Measurements from ENCODE around the gene MIER3. TPM values are rescaled to one million over a fixed set of nuclear protein-coding genes. Genes with fewer than 3 reads are reported as not detected.

The MIER3 gene
- total RNA-seq, 1 experiment from 2014 or later = 26.3 TPM

DNA sequence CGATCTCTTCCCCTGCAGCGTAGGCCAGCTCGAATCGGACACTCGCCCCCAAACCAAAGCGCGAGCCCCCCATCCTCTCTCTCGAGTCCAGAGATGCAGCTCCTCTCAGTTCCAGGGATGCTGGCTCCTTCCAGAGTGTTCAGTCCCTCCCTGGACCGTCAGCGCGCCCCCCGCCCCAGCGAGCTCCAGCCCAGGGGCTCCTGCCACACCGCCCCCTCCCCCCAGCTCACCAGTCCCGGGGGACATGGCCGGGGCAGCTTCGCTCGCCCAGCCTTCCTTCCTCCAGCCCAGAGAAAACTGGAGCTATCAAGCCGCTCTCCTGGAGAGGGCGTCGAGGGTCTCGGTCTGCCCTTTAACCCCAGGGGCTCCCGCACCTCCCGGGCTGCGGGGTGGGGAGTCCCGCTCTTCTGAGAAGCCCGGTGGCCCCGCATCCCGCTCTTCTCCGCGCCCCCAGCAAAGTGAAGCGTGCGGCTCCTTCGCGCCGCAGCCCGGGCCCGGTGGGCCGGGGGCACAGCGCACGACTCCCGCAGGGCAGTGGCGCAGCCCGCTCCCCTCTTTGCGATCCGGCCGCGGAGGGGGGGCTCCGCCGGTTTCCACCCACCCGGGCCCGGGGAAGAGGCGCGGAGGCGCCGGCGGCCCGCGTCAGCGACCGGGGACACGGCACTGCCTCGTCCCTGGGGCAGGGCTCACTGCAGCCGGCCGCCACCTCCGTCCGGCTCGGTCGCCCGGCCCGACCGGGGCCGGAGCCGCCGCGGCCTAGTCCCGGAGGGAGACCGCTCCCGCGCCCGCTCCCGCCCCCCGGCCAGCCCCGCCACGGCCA is 587 bp downstream of the MIER3 start:
- no TSS peak for BruUV-seq (replicated peaks)
- H3K4me3 Mint-ChIP-seq (ENCODE audit: low read depth, unreplicated experiment) = peak overlapping the region; percentile 82
- CTCF ChIA-PET = interaction anchor here (0.6 to 1.9 kb wide), 4 partner anchors 9 to 557 kb away, joined by 3 to 16 read pairs (median 4); partner anchors contain the start of gene SETD9
- H3K9me3 Mint-ChIP-seq (ENCODE audit: low read depth, unreplicated experiment) = no peaks in the 10 kb centered on the region
- peaks cover 37% of the 10 kb centered on the region for H3K36me3 Mint-ChIP-seq (ENCODE audit: insufficient read depth, unreplicated experiment)
- TF ChIP-seq, protein P1, sequence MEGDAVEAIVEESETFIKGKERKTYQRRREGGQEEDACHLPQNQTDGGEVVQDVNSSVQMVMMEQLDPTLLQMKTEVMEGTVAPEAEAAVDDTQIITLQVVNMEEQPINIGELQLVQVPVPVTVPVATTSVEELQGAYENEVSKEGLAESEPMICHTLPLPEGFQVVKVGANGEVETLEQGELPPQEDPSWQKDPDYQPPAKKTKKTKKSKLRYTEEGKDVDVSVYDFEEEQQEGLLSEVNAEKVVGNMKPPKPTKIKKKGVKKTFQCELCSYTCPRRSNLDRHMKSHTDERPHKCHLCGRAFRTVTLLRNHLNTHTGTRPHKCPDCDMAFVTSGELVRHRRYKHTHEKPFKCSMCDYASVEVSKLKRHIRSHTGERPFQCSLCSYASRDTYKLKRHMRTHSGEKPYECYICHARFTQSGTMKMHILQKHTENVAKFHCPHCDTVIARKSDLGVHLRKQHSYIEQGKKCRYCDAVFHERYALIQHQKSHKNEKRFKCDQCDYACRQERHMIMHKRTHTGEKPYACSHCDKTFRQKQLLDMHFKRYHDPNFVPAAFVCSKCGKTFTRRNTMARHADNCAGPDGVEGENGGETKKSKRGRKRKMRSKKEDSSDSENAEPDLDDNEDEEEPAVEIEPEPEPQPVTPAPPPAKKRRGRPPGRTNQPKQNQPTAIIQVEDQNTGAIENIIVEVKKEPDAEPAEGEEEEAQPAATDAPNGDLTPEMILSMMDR (IDR thresholded peaks at IDR 0.05; ENCODE audit: unreplicated experiment) = no peak
- intact Hi-C loops (cut with micrococcal nuclease; ENCODE audit: unreplicated experiment) = loop anchor here (2.0 to 5.0 kb wide), 2 partner anchors 81 to 187 kb away; no protein-coding TSS in a partner anchor
- DNase-seq = peak; percentile 35
- no peaks in the 10 kb centered on the region for H3K27me3 Mint-ChIP-seq (ENCODE audit: unreplicated experiment)
- H3K27ac Mint-ChIP-seq (ENCODE audit: unreplicated experiment) = peak overlapping the region; percentile 28
- H3K4me1 Mint-ChIP-seq (ENCODE audit: low read depth, unreplicated experiment) = peaks cover 22% of the 10 kb centered on the region

DNA sequence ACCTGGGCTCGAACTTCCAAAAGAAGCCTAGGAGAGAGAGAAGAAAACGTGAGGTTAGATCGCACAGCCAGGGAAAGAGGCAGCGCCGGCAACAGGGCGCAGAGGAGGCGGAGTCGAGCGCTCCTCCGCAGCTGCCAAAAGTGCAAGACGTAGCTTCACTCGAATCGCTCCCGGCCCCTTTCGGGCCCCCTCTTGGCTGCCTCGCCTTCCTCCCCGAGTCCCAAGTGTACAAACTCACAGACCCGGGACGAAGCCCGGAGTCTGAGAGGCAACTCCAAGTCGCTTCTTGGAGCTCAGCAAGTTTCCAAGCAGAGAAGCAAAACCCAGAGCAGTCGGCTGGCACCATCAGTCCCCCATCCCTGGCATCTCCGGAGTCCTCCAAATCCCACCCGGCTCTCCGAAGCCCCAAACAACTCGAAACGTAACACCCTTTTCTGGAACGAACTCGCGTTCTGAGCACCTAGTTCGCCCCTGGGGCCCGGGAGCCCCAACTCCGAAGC is 1.2 kb downstream of the MIER3 start:
- no TSS peak for BruUV-seq (replicated peaks)
- DNase-seq = peak; percentile 50
- peak overlapping the region; percentile 82 for H3K4me3 Mint-ChIP-seq (ENCODE audit: low read depth, unreplicated experiment)
- CTCF ChIA-PET = interaction anchor here (1.6 to 1.9 kb wide), 2 partner anchors 40 to 187 kb away, joined by 6 to 16 read pairs; partner anchors contain the start of gene SETD9
- H3K9me3 Mint-ChIP-seq (ENCODE audit: low read depth, unreplicated experiment) = no peaks in the 10 kb centered on the region
- TF ChIP-seq, protein P1 (IDR thresholded peaks at IDR 0.05; ENCODE audit: unreplicated experiment) = no peak
- peak overlapping the region; percentile 28 for H3K27ac Mint-ChIP-seq (ENCODE audit: unreplicated experiment)
- no peaks in the 10 kb centered on the region for H3K27me3 Mint-ChIP-seq (ENCODE audit: unreplicated experiment)
- intact Hi-C loops (cut with micrococcal nuclease; ENCODE audit: unreplicated experiment) = loop anchor here (2.0 to 5.0 kb wide), 2 partner anchors 82 to 188 kb away; no protein-coding TSS in a partner anchor
- H3K36me3 Mint-ChIP-seq (ENCODE audit: insufficient read depth, unreplicated experiment) = peaks cover 37% of the 10 kb centered on the region
- H3K4me1 Mint-ChIP-seq (ENCODE audit: low read depth, unreplicated experiment) = peaks cover 22% of the 10 kb centered on the region

DNA sequence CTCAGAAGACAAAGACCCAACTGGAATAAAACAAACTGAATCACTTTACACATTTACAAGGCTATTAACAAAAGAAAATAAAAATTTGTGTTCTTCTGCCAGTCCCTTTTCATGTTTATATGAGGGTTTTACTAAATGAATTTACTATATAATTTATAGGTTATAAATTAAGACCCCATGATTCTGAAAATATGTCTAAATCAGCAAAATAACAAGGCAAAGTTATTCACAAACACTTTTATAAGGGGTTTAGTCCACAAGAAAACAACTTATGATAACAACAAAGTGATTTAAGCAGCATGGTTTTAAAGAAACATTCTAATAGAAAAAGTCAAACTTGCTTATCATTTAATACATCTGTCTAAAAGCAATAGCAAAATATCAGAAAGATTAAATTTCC is 4.9 kb downstream of the MIER3 start:
- intact Hi-C loops (cut with micrococcal nuclease; ENCODE audit: unreplicated experiment) = no loop called here
- Mint-ChIP-seq H3K27ac (ENCODE audit: unreplicated experiment) (no peak overlapping the region), H3K36me3 (ENCODE audit: insufficient read depth, unreplicated experiment) (peaks cover 36% of the 10 kb centered on the region), H3K4me1 (ENCODE audit: low read depth, unreplicated experiment) (peaks cover 13% of the 10 kb centered on the region), H3K4me3 (ENCODE audit: low read depth, unreplicated experiment) (no peak overlapping the region), H3K9me3 (ENCODE audit: low read depth, unreplicated experiment) (no peaks in the 10 kb centered on the region), H3K27me3 (ENCODE audit: unreplicated experiment) (no peaks in the 10 kb centered on the region)
- BruUV-seq (replicated peaks) = no TSS peak
- CTCF ChIA-PET = no interaction called here
- TF ChIP-seq, protein P1 (IDR thresholded peaks at IDR 0.05; ENCODE audit: unreplicated experiment) = no peak
- no peak for DNase-seq

DNA sequence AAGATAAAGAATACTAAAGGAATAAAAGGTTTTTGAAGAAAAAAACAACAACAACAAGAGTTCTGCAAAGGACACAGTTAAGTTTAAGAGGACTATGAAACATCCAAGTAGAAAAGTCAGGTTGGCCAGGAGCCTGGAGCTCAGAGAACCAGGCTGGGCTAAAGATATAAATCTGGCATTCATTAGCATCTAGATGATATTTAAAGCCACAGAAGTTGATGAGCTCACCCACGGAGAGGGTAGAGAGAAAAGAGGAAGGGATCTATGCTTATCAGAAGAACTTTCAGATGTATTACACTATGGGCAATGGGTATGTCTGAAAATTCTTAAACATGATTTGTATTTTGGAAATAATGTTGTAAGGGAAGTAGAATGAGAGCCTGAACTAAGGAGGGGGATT is 9.9 kb downstream of the MIER3 start:
- TF ChIP-seq, protein P1 (IDR thresholded peaks at IDR 0.05; ENCODE audit: unreplicated experiment) = no peak
- no peaks in the 10 kb centered on the region for H3K27me3 Mint-ChIP-seq (ENCODE audit: unreplicated experiment)
- H3K36me3 Mint-ChIP-seq (ENCODE audit: insufficient read depth, unreplicated experiment) = peaks cover 11% of the 10 kb centered on the region
- intact Hi-C loops (cut with micrococcal nuclease; ENCODE audit: unreplicated experiment) = no loop called here
- H3K9me3 Mint-ChIP-seq (ENCODE audit: low read depth, unreplicated experiment) = no peaks in the 10 kb centered on the region
- DNase-seq = no peak
- no peaks in the 10 kb centered on the region for H3K4me1 Mint-ChIP-seq (ENCODE audit: low read depth, unreplicated experiment)
- H3K4me3 Mint-ChIP-seq (ENCODE audit: low read depth, unreplicated experiment) = no peak overlapping the region
- H3K27ac Mint-ChIP-seq (ENCODE audit: unreplicated experiment) = no peak overlapping the region
- CTCF ChIA-PET = no interaction called here
- no TSS peak for BruUV-seq (replicated peaks)

Measured in Calu3 (cell line).